Measurements from ENCODE around the gene LRRIQ4.

GRCh38 chr3:169848741-169849140 lies 36.1 kb downstream of the LRRIQ4 start:
- TF ChIP-seq EZH2 (IDR thresholded peaks at IDR 0.05; ENCODE audit: insufficient read depth, poor library complexity, severe bottlenecking) (no peak), EZH2phosphoT487 (IDR thresholded peaks at IDR 0.05; ENCODE audit: insufficient read depth, low read depth) (no peak)
